ENCODE results near the gene CCBE1. TPM values are rescaled to one million over a fixed set of nuclear protein-coding genes. Genes with fewer than 3 reads are reported as not detected.

The CCBE1 gene
- polyA plus RNA-seq, 2 of the 4 experiments (the other 2 are of a cell fraction): 3.0 to 9.9 TPM

GRCh38 chr18:59416818-59417217, 280.4 kb downstream of the CCBE1 start:
- WGBS (ENCODE audit: missing lambda C conversion rate): 70% methylated on average over 1 of the region's 1 CpG
- ChIA-PET POLR2A (no interaction called here), CTCF (no interaction called here)
- H3K4me2 ChIP-seq: no peak overlapping the region
- ATAC-seq (no peak), FAIRE-seq (no peak), DNase-seq (ENCODE audit: low read depth in 1 of 2, low spot score in 1 of 2) (no peak)
- TF ChIP-seq POLR2A (IDR thresholded peaks at IDR 0.05; ENCODE audit: low read length): no peak
- TF ChIP-seq POLR2AphosphoS2 (conservative IDR thresholded peaks at IDR 0.05; ENCODE audit: low read length): no peak
- TF ChIP-seq, protein P1, sequence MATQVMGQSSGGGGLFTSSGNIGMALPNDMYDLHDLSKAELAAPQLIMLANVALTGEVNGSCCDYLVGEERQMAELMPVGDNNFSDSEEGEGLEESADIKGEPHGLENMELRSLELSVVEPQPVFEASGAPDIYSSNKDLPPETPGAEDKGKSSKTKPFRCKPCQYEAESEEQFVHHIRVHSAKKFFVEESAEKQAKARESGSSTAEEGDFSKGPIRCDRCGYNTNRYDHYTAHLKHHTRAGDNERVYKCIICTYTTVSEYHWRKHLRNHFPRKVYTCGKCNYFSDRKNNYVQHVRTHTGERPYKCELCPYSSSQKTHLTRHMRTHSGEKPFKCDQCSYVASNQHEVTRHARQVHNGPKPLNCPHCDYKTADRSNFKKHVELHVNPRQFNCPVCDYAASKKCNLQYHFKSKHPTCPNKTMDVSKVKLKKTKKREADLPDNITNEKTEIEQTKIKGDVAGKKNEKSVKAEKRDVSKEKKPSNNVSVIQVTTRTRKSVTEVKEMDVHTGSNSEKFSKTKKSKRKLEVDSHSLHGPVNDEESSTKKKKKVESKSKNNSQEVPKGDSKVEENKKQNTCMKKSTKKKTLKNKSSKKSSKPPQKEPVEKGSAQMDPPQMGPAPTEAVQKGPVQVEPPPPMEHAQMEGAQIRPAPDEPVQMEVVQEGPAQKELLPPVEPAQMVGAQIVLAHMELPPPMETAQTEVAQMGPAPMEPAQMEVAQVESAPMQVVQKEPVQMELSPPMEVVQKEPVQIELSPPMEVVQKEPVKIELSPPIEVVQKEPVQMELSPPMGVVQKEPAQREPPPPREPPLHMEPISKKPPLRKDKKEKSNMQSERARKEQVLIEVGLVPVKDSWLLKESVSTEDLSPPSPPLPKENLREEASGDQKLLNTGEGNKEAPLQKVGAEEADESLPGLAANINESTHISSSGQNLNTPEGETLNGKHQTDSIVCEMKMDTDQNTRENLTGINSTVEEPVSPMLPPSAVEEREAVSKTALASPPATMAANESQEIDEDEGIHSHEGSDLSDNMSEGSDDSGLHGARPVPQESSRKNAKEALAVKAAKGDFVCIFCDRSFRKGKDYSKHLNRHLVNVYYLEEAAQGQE (IDR thresholded peaks at IDR 0.05): no peak
- TF ChIP-seq PBX3 (IDR thresholded peaks at IDR 0.05): no peak
- TF ChIP-seq CEBPB (IDR thresholded peaks at IDR 0.05): no peak
- no peaks in the 10 kb centered on the region for H3K9me3 ChIP-seq
- no peaks in the 10 kb centered on the region for H3K4me1 ChIP-seq
- H3K27ac ChIP-seq: no peak overlapping the region
- no peak overlapping the region for H3K4me3 ChIP-seq

DNA sequence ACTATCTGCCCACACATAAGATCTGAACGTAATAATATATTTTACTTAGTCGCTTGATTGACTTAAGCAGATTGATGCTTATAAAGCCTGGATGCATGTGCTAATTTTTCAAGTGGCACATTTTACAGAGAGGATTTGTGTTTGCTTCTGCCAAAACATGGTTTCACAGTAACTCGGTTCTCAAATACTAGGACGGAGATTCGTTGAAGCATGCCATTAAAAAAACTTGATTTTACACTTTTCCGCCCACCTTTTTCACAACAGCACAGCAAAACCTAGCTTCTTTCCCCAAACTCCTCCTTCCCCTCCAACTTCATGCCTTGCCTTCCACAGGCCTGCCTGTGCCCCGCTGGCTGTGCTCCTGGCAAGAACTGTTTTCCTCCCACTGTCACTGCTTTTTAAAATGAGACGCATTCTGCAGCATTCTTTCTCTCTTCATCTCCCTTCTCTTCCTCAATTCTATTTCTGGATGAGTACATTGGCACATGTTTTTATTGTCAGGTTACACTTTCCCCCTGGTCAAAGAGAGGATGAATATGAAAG, 283.0 kb downstream of the CCBE1 start:
- Histone ChIP-seq H3K4me3 (no peak overlapping the region), H3K4me1 (no peaks in the 10 kb centered on the region), H3K4me2 (no peak overlapping the region), H3K9me3 (no peaks in the 10 kb centered on the region), H3K27ac (no peak overlapping the region)
- WGBS (ENCODE audit: missing lambda C conversion rate): 70% methylated on average over 8 of the region's 8 CpGs
- DNase-seq (ENCODE audit: low read depth in 1 of 2, low spot score in 1 of 2) (no peak), ATAC-seq (no peak), FAIRE-seq (no peak)
- no peak for TF ChIP-seq FOSL2 (IDR thresholded peaks at IDR 0.05)
- no peak for TF ChIP-seq FOSL2 (CRISPR knock-in tag; IDR thresholded peaks at IDR 0.05)
- no peak for TF ChIP-seq TP53 (CRISPR knock-in tag; IDR thresholded peaks at IDR 0.05)
- TF ChIP-seq MAZ (IDR thresholded peaks at IDR 0.05; ENCODE audit: borderline replicate concordance, low read depth, low read length): no peak
- no peak for TF ChIP-seq MAFK (IDR thresholded peaks at IDR 0.05; ENCODE audit: partially characterized antibody)
- TF ChIP-seq RAD21 (conservative IDR thresholded peaks at IDR 0.05 in 1 of 2, IDR thresholded peaks at IDR 0.05 in 1 of 2): no peak
- no peak for TF ChIP-seq RARB (CRISPR knock-in tag; IDR thresholded peaks at IDR 0.05)
- TF ChIP-seq FOXS1 (CRISPR knock-in tag; IDR thresholded peaks at IDR 0.05): no peak
- TF ChIP-seq HOXB5 (CRISPR knock-in tag; IDR thresholded peaks at IDR 0.05): no peak
- ChIA-PET POLR2A (no interaction called here), CTCF (interaction anchor here (1.2 kb wide), 1 partner anchor 12 kb away, joined by 6 read pairs; no protein-coding TSS in a partner anchor)

GRCh38 chr18:59402432-59403090, 294.7 kb downstream of the CCBE1 start:
- Histone ChIP-seq H3K4me3 (no peak overlapping the region), H3K27ac (no peak overlapping the region), H3K4me1 (no peaks in the 10 kb centered on the region), H3K4me2 (0 out of 3 replicates have a peak overlapping the region, but pooled peaks have one; percentile 4), H3K9me3 (no peaks in the 10 kb centered on the region)
- DNase-seq (ENCODE audit: low read depth in 1 of 2, low spot score in 1 of 2): peak; percentile 76 to 87
- ChIA-PET CTCF (interaction anchor here (0.6 to 7.4 kb wide), 55 partner anchors 11 to 1015 kb away, joined by 3 to 108 read pairs (median 5); partner anchors contain the start of genes CPLX4, LMAN1 and RAX), POLR2A (interaction anchor here (1.7 kb wide), 1 partner anchor 153 kb away, joined by 6 read pairs; no protein-coding TSS in a partner anchor)
- WGBS (ENCODE audit: missing lambda C conversion rate): 14% methylated on average over 13 of the region's 13 CpGs
- no peak for FAIRE-seq
- peak; percentile 100 for ATAC-seq
- TF ChIP-seq EHMT2 (IDR thresholded peaks at IDR 0.05; ENCODE audit: low read depth): no peak
- peak; percentile 90 for TF ChIP-seq SMC3 (IDR thresholded peaks at IDR 0.05)
- TF ChIP-seq GATA3 (IDR thresholded peaks at IDR 0.05; ENCODE audit: borderline replicate concordance): no peak
- no peak for TF ChIP-seq POLR2A (IDR thresholded peaks at IDR 0.05; ENCODE audit: low read length)
- TF ChIP-seq, protein P2, sequence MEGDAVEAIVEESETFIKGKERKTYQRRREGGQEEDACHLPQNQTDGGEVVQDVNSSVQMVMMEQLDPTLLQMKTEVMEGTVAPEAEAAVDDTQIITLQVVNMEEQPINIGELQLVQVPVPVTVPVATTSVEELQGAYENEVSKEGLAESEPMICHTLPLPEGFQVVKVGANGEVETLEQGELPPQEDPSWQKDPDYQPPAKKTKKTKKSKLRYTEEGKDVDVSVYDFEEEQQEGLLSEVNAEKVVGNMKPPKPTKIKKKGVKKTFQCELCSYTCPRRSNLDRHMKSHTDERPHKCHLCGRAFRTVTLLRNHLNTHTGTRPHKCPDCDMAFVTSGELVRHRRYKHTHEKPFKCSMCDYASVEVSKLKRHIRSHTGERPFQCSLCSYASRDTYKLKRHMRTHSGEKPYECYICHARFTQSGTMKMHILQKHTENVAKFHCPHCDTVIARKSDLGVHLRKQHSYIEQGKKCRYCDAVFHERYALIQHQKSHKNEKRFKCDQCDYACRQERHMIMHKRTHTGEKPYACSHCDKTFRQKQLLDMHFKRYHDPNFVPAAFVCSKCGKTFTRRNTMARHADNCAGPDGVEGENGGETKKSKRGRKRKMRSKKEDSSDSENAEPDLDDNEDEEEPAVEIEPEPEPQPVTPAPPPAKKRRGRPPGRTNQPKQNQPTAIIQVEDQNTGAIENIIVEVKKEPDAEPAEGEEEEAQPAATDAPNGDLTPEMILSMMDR (IDR thresholded peaks at IDR 0.05): peak; percentile 85
- TF ChIP-seq RAD21 (conservative IDR thresholded peaks at IDR 0.05 in 1 of 2, IDR thresholded peaks at IDR 0.05 in 1 of 2): peak; percentile 90 to 95
